Measurements from ENCODE around the gene ARHGEF19.

Gene ARHGEF19

GRCh38 chr1:16152481-16153087 is 59.9 kb downstream of the ARHGEF19 start:
- Histone ChIP-seq H3K36me3 (ENCODE audit: control insufficient read depth in 2 of 2, insufficient read depth in 1 of 2, low read length in 2 of 2) (peaks cover 5 to 37% of the 10 kb centered on the region in 2 experiments; a peak in 2 of 3 replicates), H3K4me3 (ENCODE audit: low read depth, low read length) (no peak overlapping the region)

GRCh38 chr1:16151995-16152384 is 60.5 kb downstream of the ARHGEF19 start:
- Histone ChIP-seq H3K9me3 (ENCODE audit: control insufficient read depth, insufficient read depth, low read depth, low read length) (no peaks in the 10 kb centered on the region), H3K4me3 (ENCODE audit: low read depth, low read length) (no peak overlapping the region), H3K36me3 (ENCODE audit: control insufficient read depth in 2 of 2, insufficient read depth in 1 of 2, low read length in 2 of 2) (peaks cover 5 to 43% of the 10 kb centered on the region in 2 experiments; a peak in 2 of 3 replicates), H3K4me1 (ENCODE audit: control insufficient read depth, insufficient read depth, low read length) (peaks cover 4% of the 10 kb centered on the region; the same call in 1 of the 2 replicates), H3K27ac (ENCODE audit: extremely low read depth, low read depth, low read length) (peak overlapping the region; percentile 42; the same call in 1 of the 2 replicates)
- no peak for TF ChIP-seq OSR2 (tag by site-specific recombination; IDR thresholded peaks at IDR 0.05)
- no peak for TF ChIP-seq ZNF837 (tag by site-specific recombination; IDR thresholded peaks at IDR 0.05)
- no peak for TF ChIP-seq ZNF639 (tag by site-specific recombination; IDR thresholded peaks at IDR 0.05)
- no peak for TF ChIP-seq ZNF433 (tag by site-specific recombination; IDR thresholded peaks at IDR 0.05; ENCODE audit: low read depth)
- TF ChIP-seq ZNF341 (tag by site-specific recombination; IDR thresholded peaks at IDR 0.05; ENCODE audit: low read depth): no peak
- TF ChIP-seq PATZ1 (tag by site-specific recombination; IDR thresholded peaks at IDR 0.05): no peak
- TF ChIP-seq ZSCAN4 (tag by site-specific recombination; IDR thresholded peaks at IDR 0.05): no peak
- CTCF ChIA-PET: interaction anchor here (0.7 to 7.8 kb wide), 3 partner anchors 30 to 72 kb away, joined by 3 to 117 read pairs (median 3); no protein-coding TSS in a partner anchor
- POLR2A ChIA-PET: interaction anchor here (1.0 kb wide), 1 partner anchor 69 kb away, joined by 3 read pairs; no protein-coding TSS in a partner anchor

More at GRCh38 chr1:16152481-16153087, 59.9 kb downstream of the ARHGEF19 start:
- POLR2A ChIA-PET: interaction anchor here (1.0 kb wide), 1 partner anchor 70 kb away, joined by 3 read pairs; no protein-coding TSS in a partner anchor
- Histone ChIP-seq H3K9me3 (ENCODE audit: control insufficient read depth, insufficient read depth, low read depth, low read length) (no peaks in the 10 kb centered on the region), H3K27ac (ENCODE audit: extremely low read depth, low read depth, low read length) (peak overlapping the region; percentile 44; the same call in 1 of the 2 replicates), H3K4me1 (ENCODE audit: control insufficient read depth, insufficient read depth, low read length) (peaks cover 4% of the 10 kb centered on the region; the same call in 1 of the 2 replicates)
- CTCF ChIA-PET: interaction anchor here (0.5 to 7.8 kb wide), 6 partner anchors 29 to 143 kb away, joined by 3 to 117 read pairs (median 4); no protein-coding TSS in a partner anchor
- TF ChIP-seq ZBTB21 (tag by site-specific recombination; IDR thresholded peaks at IDR 0.05) (no peak), ZIC2 (tag by site-specific recombination; IDR thresholded peaks at IDR 0.05) (peak; percentile 21), PRDM4 (tag by site-specific recombination; IDR thresholded peaks at IDR 0.05) (peak; percentile 51; the same call in 1 of the 2 replicates), ZNF121 (tag by site-specific recombination; IDR thresholded peaks at IDR 0.05) (no peak), PRDM10 (tag by site-specific recombination; IDR thresholded peaks at IDR 0.05) (peak; percentile 66), ZBTB6 (tag by site-specific recombination; IDR thresholded peaks at IDR 0.05) (peak; percentile 79), ZBTB8A (tag by site-specific recombination; IDR thresholded peaks at IDR 0.05) (peak; percentile 18; the same call in 1 of the 2 replicates)

Measured in HEK293 (cell line).